ENCODE results near the gene CACNG4. TPM values are rescaled to one million over a fixed set of nuclear protein-coding genes. Genes with fewer than 3 reads are reported as not detected.

CACNG4 gene
- total RNA-seq, 4 donors from 2014 or later = 0.42 to 0.91 TPM; not detected in 2

GRCh38 chr17:66953630-66954020 is 10.9 kb upstream of the CACNG4 start:
- intact Hi-C loops (cut with DNase I; ENCODE audit: low total_unique reads) = no loop called here
- no peak overlapping the region for H3K4me3 ChIP-seq (ENCODE audit: low read depth, poor library complexity, severe bottlenecking)
- DNase-seq (ENCODE audit: low spot score in 2 of 2) = no peak
- no peak for TF ChIP-seq POLR2A (IDR thresholded peaks at IDR 0.05)
- WGBS, 2 donors = 25 to 28% methylated on average over 7 of the region's 7 CpGs

- no peak overlapping the region for H3K4me3 ChIP-seq (ENCODE audit: low read depth, poor library complexity, severe bottlenecking)
- 72 to 78% methylated on average over 3 of the region's 3 CpGs for WGBS, 2 donors
- TF ChIP-seq POLR2A (IDR thresholded peaks at IDR 0.05) (no peak), CTCF (IDR thresholded peaks at IDR 0.05) (no peak)
- intact Hi-C loops (cut with DNase I; ENCODE audit: low total_unique reads) = no loop called here
- DNase-seq (ENCODE audit: low spot score in 2 of 2) = no peak
Measured at GRCh38 chr17:66954632-66955031, 9.9 kb upstream of the CACNG4 start.

DNA sequence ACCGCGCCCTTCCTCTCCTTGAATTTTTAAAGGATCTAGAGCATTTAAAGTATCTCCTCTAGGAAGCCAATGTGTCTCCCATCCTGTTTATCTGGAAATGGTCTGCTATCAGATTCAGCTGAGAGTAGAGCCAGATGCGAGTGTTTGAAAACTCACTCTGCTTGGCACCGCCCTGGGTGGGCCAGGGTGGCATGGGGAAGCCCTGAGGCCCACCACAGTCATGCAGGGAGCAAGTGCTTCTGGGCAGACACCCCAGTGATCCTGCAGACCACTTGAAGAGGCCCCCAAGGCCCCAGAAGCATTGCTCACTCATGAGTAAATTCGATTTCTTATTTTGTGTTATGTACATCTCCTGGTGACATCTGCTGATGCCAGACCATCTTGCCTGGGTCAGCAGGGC is 8.7 kb upstream of the CACNG4 start:
- DNase-seq (ENCODE audit: low spot score in 2 of 2) = no peak
- H3K4me3 ChIP-seq (ENCODE audit: low read depth, poor library complexity, severe bottlenecking) = no peak overlapping the region
- no peak for TF ChIP-seq POLR2A (IDR thresholded peaks at IDR 0.05)
- TF ChIP-seq CTCF (IDR thresholded peaks at IDR 0.05) = no peak
- intact Hi-C loops (cut with DNase I; ENCODE audit: low total_unique reads) = no loop called here
- 90 to 91% methylated on average over 5 of the region's 5 CpGs for WGBS, 2 donors

- H3K4me3 ChIP-seq (ENCODE audit: low read depth, poor library complexity, severe bottlenecking) = no peak overlapping the region
- TF ChIP-seq POLR2A (IDR thresholded peaks at IDR 0.05) = no peak
- TF ChIP-seq CTCF (IDR thresholded peaks at IDR 0.05) = no peak
- no peak for DNase-seq (ENCODE audit: low spot score in 2 of 2)
- intact Hi-C loops (cut with DNase I; ENCODE audit: low total_unique reads) = no loop called here
- WGBS, 2 donors = 83 to 88% methylated on average over 6 of the region's 6 CpGs
Measured at GRCh38 chr17:66956941-66957340, 7.6 kb upstream of the CACNG4 start.

DNA sequence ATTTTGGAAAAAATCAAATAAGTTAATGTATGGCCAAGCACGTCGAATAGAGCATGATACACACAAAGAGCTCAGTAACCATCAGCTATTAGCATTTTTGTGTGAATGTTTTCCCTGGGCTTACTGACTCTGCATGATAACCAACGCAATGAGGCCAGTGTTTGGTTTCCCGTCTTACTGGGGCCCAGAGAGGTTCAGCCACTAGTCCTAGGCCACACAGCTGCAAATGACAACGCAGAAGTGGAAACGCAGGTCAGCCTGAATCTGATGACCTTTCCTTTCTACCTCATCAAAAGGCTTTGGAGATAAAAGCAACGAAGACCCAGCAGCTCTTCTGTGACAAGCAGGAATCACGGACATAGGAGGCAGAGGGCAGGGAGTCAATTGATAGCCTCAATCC is 7.2 kb upstream of the CACNG4 start:
- TF ChIP-seq POLR2A (IDR thresholded peaks at IDR 0.05) (no peak), CTCF (IDR thresholded peaks at IDR 0.05) (no peak)
- 84 to 86% methylated on average over 8 of the region's 8 CpGs for WGBS, 2 donors
- intact Hi-C loops (cut with DNase I; ENCODE audit: low total_unique reads) = no loop called here
- DNase-seq (ENCODE audit: low spot score in 2 of 2) = no peak
- H3K4me3 ChIP-seq (ENCODE audit: low read depth, poor library complexity, severe bottlenecking) = no peak overlapping the region

- 68 to 73% methylated on average over 16 of the region's 16 CpGs for WGBS, 2 donors
- intact Hi-C loops (cut with DNase I; ENCODE audit: low total_unique reads) = no loop called here
- no peak for DNase-seq (ENCODE audit: low spot score in 2 of 2)
- H3K4me3 ChIP-seq (ENCODE audit: low read depth, poor library complexity, severe bottlenecking) = no peak overlapping the region
- TF ChIP-seq CTCF (IDR thresholded peaks at IDR 0.05) (no peak), POLR2A (IDR thresholded peaks at IDR 0.05) (no peak)
Measured at GRCh38 chr17:66957951-66958579, 6.4 kb upstream of the CACNG4 start.
